Stimulated activated CD8-positive, alpha-beta memory T cell treated with anti-CD3 and anti-CD28 coated beads, Interleukin-4, amount 100 ng/mL, for 1 hour (primary cell): ENCODE data around the gene VWF.
"Not testable (repeated sequence)": the region's sequence is repeated elsewhere in the genome, so short reads cannot be mapped to it uniquely, and the experiment has no call there.

Experiments used
- DNase-seq, 2 donors: peaks; one replicate each; pipeline ENCODE4 v3.0.0-alpha.2; 2020; ENCODE audit warnings: low read depth in 2 of 2, low spot score in 1 of 2

VWF gene

GRCh38 chr12:6146509-6146908, 22.0 kb upstream of the VWF start:
- no peak for DNase-seq

- DNase-seq: no peak
Measured at GRCh38 chr12:6145564-6145963, 21.1 kb upstream of the VWF start.

DNA sequence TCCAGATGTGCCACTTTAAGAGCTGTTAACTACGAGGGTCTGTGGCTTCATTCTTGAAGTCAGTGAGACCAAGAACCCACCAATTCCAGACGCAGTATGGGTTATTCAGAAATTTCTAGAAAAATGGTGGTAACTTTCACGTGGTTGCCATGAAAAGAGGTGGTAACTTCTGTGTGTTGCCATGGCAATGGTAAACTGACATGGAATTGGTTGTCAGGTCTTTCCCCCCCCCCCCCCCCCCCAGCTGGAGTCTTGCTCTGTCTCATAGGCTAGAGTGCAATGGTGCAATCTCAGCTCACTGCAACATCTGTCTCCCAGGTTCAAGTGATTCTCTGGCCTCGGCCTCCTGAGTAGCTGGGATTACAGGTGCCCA, 18.8 kb upstream of the VWF start:
- no peak for DNase-seq

DNA sequence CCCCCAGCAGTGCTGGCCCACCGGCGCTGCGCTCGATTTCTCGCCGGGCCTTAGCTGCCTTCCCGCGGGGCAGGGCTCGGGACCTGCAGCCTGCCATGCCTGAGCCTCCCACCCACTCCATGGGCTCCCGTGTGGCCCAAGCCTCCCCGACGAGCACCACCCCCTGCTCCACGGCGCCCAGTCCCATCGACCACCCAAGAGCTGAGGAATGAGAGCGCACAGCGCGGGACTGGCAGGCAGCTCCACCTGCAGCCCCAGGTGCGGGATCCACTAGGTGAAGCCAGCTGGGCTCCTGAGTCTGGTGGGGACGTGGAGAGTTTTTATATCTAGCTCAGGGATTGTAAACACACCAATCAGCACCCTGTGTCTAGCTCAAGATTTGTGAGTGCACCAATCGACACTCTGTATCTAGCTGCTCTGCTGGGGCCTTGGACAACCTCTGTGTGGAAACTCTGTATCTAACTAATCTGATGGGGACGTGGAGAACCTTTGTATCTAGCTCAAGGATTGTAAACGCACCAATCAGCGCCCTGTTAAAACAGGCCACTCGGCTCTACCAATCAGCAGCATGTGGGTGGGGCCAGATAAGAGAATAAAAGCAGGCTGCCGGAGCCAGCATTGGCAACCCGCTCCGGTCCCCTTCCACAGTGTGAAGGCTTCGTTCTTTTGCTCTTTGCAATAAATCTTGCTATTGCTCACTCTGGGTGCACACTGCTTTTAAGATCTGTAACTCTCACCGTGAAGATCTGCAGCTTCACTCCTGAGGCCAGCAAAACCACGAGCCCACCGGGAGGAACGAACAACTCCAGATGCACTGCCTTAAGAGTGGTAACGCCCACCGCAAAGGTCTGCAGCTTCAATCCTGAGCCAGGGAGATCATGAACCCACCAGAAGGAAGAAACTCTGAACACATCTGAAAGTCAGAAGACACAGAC, 18.2 kb upstream of the VWF start:
- DNase-seq: not testable (repeated sequence)

DNA sequence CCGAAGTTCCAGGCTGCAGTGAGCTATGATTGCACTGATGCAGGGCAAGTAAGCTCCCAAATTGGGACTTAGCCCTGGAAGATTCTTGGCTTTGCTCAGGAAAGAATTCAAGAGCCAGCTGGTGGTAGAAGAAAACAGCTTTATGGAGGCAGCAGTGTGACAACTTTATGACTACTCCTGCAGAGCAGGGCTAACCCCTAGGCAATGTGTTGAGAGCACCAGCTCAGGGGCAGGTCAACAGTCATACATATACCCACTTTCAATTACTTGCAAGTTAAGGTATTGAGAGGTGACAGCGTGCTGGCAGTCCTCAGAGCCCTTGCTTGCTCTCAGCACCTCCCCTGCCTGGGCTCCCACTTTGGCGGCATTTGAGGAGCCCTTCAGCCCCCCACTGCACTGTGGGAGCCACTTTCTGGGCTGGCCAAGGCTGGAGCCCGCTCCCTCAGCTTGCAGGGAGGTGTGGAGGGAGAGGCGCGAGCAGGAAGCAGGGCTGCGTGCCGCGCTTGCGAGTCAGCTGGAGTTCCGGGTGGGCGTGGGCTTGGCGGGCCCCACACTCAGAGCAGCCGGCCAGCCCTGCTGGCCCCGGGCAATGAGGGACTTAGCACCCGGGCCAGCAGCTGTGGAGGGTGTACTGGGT, 17.4 kb upstream of the VWF start:
- not testable (repeated sequence) for DNase-seq

- no peak for DNase-seq
Measured at GRCh38 chr12:6140651-6141447, 16.4 kb upstream of the VWF start.

- no peak for DNase-seq
Measured at GRCh38 chr12:6135071-6135470, 10.6 kb upstream of the VWF start.

DNA sequence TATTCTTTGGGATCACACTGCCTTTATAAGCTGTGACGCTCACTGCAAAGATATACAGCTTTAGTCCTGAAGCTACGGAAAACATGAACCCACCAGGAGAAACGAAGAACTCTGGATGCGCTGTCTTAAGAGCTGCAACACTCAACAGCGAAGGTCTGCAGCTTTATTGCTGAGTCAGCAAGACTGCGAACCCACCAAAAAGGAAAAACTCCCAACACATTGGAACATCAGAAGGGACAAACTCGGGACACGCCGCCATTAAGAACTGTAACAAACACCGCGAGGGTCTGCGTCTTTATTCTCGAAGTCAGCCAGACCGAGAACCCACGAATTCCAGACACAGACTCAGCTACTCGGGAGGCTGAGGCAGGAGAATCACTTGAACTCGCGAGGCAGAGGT, 9.2 kb upstream of the VWF start:
- DNase-seq: no peak

GRCh38 chr12:6132496-6132895, 8.0 kb upstream of the VWF start:
- no peak for DNase-seq

GRCh38 chr12:6125310-6125608, 789 bp upstream of the VWF start:
- DNase-seq: no peak

- no peak for DNase-seq
Measured at GRCh38 chr12:6123258-6123657, 1.2 kb downstream of the VWF start.

- DNase-seq: no peak
Measured at GRCh38 chr12:6122201-6122600, 2.3 kb downstream of the VWF start.

- no peak for DNase-seq
Measured at GRCh38 chr12:6120796-6121473, 3.5 kb downstream of the VWF start.

DNA sequence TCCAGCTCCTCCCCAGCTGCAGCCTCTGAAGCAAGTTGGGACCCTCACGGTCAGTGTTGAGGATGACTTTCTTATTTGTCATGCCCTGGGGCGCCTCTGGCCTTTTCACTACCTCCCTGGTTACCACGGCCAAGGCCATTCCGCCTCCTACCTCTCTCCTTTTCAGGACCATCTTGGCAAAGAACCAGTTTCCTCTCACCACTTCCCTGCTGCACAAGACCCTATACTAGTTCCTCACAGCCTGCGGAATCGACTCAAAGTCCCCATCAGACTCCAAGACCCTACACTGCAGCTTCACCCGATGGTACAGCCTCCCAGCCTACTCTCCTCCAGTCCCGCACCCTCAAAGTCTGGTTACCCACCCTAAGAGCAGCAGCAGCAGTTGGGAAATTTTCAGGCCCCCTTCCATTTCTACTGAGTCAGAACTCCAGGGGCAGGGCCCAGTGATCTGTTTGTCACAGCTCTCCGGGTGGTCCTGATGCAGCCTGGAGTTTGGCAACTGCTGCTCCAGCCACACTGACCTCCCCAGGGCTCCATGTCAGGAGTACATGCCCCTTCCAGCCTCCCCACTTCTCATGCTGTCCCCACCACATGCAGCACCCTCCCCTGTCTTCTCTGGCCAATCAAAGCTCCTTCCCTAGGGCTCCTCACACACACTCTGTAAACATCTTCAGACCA, 5.4 kb downstream of the VWF start:
- DNase-seq: no peak

GRCh38 chr12:6116471-6117021, 7.9 kb downstream of the VWF start:
- no peak for DNase-seq

GRCh38 chr12:6115389-6115788, 9.1 kb downstream of the VWF start:
- DNase-seq: no peak

GRCh38 chr12:6114476-6114870, 10.0 kb downstream of the VWF start:
- no peak for DNase-seq

DNA sequence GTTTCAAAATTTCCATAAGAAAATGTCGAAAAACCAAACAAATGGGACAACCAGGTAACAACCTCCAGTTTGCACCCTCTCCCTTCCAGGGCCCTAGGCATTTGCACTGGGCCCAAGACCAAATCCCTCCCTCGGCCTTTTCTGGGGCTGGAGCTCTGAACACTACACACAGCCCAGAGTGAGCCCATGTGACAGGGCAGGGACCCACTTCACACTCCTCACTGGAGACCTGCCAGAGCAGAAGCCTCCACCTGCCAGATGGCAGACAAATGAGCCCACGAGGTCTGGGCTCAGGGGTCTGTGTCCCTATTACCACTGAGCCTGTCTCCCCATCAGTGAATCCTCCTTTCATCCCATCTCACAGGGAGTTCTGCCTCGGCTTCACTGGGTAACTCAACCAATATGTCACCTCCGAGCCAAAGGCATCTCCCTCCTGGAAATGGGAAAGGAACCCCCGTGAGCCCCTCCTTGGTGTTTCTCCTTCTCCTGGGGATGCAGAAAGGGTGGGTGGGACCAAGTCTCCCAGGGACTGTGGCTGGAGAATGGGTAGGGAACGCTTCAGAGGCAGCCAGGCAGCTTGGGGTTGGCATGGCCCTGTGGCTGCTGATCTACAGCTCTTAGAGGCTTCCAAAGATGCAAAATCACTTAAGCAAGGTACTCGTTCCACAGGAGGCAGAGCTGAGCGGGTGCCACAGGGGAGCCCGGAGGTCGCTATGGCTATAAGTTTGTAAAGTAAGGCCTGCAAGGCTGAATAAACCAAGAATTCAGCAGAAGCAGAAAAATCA, 10.6 kb downstream of the VWF start:
- no peak for DNase-seq

GRCh38 chr12:6112004-6112403, 12.5 kb downstream of the VWF start:
- no peak for DNase-seq

DNA sequence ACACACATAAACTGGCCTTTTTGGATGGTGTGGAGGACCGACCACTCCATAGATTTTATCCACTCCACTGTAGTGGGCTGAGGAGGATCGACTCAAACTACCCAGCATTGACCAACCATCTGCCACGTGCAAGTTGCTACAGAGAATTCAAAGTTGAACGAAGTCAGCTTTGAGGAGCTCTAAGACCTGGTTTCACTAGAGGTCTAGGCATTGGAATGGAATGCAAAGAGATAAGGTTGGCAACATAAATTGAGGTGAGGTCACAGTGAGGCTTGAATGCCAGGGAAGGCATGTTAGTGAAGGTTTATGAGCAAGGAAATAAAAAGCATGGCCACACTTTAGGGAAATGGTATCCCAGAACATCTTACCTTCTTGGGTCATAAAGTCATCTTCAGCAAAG, 14.5 kb downstream of the VWF start:
- DNase-seq: no peak
